ENCODE data around the gene CES1. TPM values are rescaled to one million over a fixed set of nuclear protein-coding genes. Genes with fewer than 3 reads are reported as not detected.
"Not testable (repeated sequence)": the region's sequence is repeated elsewhere in the genome, so short reads cannot be mapped to it uniquely, and the experiment has no call there.

Gene CES1
- total RNA-seq, 1 donor, result 2.9 TPM

DNA sequence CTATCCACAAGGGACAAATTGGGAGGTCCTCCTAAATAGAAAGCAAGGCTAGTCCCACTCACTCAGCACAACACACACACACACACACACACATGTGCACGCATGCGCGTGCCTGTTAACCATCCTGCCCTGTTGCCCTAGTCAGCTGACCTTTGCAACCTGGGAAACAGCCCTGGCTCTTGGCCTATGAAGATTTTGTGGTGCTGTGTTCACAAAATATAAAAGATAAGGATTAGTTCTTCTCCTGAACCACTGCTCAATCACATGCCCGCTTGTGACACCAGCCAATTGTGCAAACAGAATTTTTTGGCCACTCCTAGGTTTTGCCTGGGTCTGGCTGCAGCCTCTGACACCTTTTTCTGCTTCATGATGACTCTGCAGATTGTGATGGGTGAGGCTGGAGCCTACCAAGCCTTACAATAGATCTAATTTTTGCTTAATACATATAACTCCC is 3.3 kb upstream of the CES1 start:
- H3K9me3 ChIP-seq (ENCODE audit: low read depth, low read length), result no peaks in the 10 kb centered on the region
- H4K20me1 ChIP-seq (ENCODE audit: insufficient read depth, low read length), result no peaks in the 10 kb centered on the region
- H2AFZ ChIP-seq (ENCODE audit: low read length), result no peak overlapping the region
- no peak overlapping the region for H3K27ac ChIP-seq (ENCODE audit: low read depth, low read length)
- no peaks in the 10 kb centered on the region for H3K4me1 ChIP-seq (ENCODE audit: insufficient read depth, low read length)
- H3K79me2 ChIP-seq (ENCODE audit: insufficient read depth, low read length), result no peaks in the 10 kb centered on the region
- no peak overlapping the region for H3K4me3 ChIP-seq (ENCODE audit: insufficient read depth, low read length)
- no peak overlapping the region for H3K4me2 ChIP-seq (ENCODE audit: insufficient read depth, low read length)
- no peaks in the 10 kb centered on the region for H3K36me3 ChIP-seq (ENCODE audit: insufficient read depth, low read length)
- no peaks in the 10 kb centered on the region for H3K27me3 ChIP-seq (ENCODE audit: insufficient read depth, low read length)
- no peak for DNase-seq (ENCODE audit: insufficient read length, low spot score, missing footprints)
- no peak for TF ChIP-seq CTCF (IDR thresholded peaks at IDR 0.05; ENCODE audit: extremely low read depth, low read depth, low read length)

DNA sequence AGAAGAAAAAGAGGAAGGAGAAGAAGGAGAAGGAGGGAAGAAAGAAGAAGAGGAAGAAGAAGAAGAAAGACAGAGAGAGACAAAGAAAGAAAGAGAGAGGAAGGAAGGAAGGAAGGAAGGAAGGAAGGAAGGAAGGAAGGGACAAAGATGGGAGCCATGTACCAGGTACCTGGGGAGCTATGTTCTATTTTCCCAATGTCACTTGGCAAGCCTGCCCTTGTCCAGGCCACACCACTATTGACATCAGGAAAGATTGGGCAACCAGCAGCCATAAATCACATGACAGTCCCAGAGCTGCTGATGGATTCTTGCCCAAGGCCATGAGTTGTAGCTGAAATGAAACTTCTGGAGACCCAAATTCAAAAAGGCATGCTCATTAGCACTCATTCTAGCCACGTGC is 2.7 kb upstream of the CES1 start:
- H3K4me3 ChIP-seq (ENCODE audit: insufficient read depth, low read length), result no peak overlapping the region
- no peaks in the 10 kb centered on the region for H3K4me1 ChIP-seq (ENCODE audit: insufficient read depth, low read length)
- no peak for DNase-seq (ENCODE audit: insufficient read length, low spot score, missing footprints)
- no peaks in the 10 kb centered on the region for H4K20me1 ChIP-seq (ENCODE audit: insufficient read depth, low read length)
- H3K79me2 ChIP-seq (ENCODE audit: insufficient read depth, low read length), result no peaks in the 10 kb centered on the region
- no peak overlapping the region for H3K27ac ChIP-seq (ENCODE audit: low read depth, low read length)
- no peak for TF ChIP-seq CTCF (IDR thresholded peaks at IDR 0.05; ENCODE audit: extremely low read depth, low read depth, low read length)
- H3K4me2 ChIP-seq (ENCODE audit: insufficient read depth, low read length), result no peak overlapping the region
- H3K27me3 ChIP-seq (ENCODE audit: insufficient read depth, low read length), result no peaks in the 10 kb centered on the region
- H3K36me3 ChIP-seq (ENCODE audit: insufficient read depth, low read length), result no peaks in the 10 kb centered on the region
- no peak overlapping the region for H2AFZ ChIP-seq (ENCODE audit: low read length)
- no peaks in the 10 kb centered on the region for H3K9me3 ChIP-seq (ENCODE audit: low read depth, low read length)

- not testable (repeated sequence) for H3K4me3 ChIP-seq (ENCODE audit: insufficient read depth, low read length); H3K9me3 ChIP-seq (ENCODE audit: low read depth, low read length); H3K27me3 ChIP-seq (ENCODE audit: insufficient read depth, low read length); H3K4me1 ChIP-seq (ENCODE audit: insufficient read depth, low read length); H3K36me3 ChIP-seq (ENCODE audit: insufficient read depth, low read length); H3K4me2 ChIP-seq (ENCODE audit: insufficient read depth, low read length); H3K79me2 ChIP-seq (ENCODE audit: insufficient read depth, low read length); H3K27ac ChIP-seq (ENCODE audit: low read depth, low read length); H2AFZ ChIP-seq (ENCODE audit: low read length); H4K20me1 ChIP-seq (ENCODE audit: insufficient read depth, low read length); DNase-seq (ENCODE audit: insufficient read length, low spot score, missing footprints)
These were observed 2.3 kb upstream of the CES1 start for GRCh38 chr16:55835173-55835572.

DNA sequence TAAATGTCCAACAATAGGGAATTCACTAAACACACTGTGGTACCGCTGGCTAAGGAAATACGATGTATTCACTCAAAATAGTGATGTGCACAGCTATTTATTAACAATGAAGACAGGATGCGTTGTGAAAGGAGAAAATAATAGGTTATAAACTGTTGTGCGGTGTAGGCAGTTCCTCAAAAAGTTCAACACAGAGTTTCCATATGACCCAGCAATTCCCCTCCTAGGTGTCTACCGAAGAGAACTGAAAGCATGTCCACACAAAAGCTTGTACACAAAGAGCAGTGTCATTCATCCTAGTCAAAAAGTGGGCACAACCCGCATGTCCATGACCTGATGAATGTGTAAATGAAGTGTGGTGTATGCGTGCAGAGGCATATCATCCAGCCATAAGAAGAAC is 1.2 kb upstream of the CES1 start:
- no peak for DNase-seq (ENCODE audit: insufficient read length, low spot score, missing footprints)
- TF ChIP-seq CTCF (IDR thresholded peaks at IDR 0.05; ENCODE audit: extremely low read depth, low read depth, low read length), result no peak
- H3K4me2 ChIP-seq (ENCODE audit: insufficient read depth, low read length), result no peak overlapping the region
- no peaks in the 10 kb centered on the region for H3K4me1 ChIP-seq (ENCODE audit: insufficient read depth, low read length)
- no peaks in the 10 kb centered on the region for H3K27me3 ChIP-seq (ENCODE audit: insufficient read depth, low read length)
- no peaks in the 10 kb centered on the region for H3K79me2 ChIP-seq (ENCODE audit: insufficient read depth, low read length)
- H3K27ac ChIP-seq (ENCODE audit: low read depth, low read length), result no peak overlapping the region
- no peaks in the 10 kb centered on the region for H3K36me3 ChIP-seq (ENCODE audit: insufficient read depth, low read length)
- no peak overlapping the region for H2AFZ ChIP-seq (ENCODE audit: low read length)
- H4K20me1 ChIP-seq (ENCODE audit: insufficient read depth, low read length), result no peaks in the 10 kb centered on the region
- H3K9me3 ChIP-seq (ENCODE audit: low read depth, low read length), result no peaks in the 10 kb centered on the region
- no peak overlapping the region for H3K4me3 ChIP-seq (ENCODE audit: insufficient read depth, low read length)

DNA sequence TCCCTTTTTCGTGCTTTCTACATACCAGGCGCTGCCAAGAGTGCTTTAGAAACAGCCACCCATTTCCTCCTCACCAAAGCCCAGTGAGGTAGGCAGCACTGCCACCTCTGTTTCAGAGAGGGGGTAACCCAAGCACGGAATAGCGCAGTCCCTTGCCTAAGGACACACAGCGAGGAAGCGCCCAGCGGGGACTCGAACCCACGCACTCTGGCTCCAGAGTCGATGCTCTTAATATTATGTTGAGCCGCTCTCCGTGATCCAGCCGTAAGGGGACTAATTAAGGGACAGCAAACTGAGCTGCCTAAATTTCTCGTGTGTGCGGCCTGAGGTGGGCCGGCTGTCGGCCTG is 497 bp downstream of the CES1 start:
- Histone ChIP-seq H3K79me2 (ENCODE audit: insufficient read depth, low read length) (no peaks in the 10 kb centered on the region), H2AFZ (ENCODE audit: low read length) (no peak overlapping the region), H3K27ac (ENCODE audit: low read depth, low read length) (no peak overlapping the region), H3K9me3 (ENCODE audit: low read depth, low read length) (no peaks in the 10 kb centered on the region), H3K4me1 (ENCODE audit: insufficient read depth, low read length) (no peaks in the 10 kb centered on the region), H3K36me3 (ENCODE audit: insufficient read depth, low read length) (no peaks in the 10 kb centered on the region), H4K20me1 (ENCODE audit: insufficient read depth, low read length) (no peaks in the 10 kb centered on the region), H3K4me3 (ENCODE audit: insufficient read depth, low read length) (no peak overlapping the region), H3K4me2 (ENCODE audit: insufficient read depth, low read length) (no peak overlapping the region), H3K27me3 (ENCODE audit: insufficient read depth, low read length) (no peaks in the 10 kb centered on the region)
- peak; percentile 53 for DNase-seq (ENCODE audit: insufficient read length, low spot score, missing footprints)
- no peak for TF ChIP-seq CTCF (IDR thresholded peaks at IDR 0.05; ENCODE audit: extremely low read depth, low read depth, low read length)

Measured in osteoblast (primary cell).